Right lobe of liver (tissue), 6 donors: ENCODE results near the gene NBDY. TPM values are rescaled to one million over a fixed set of nuclear protein-coding genes. Genes with fewer than 3 reads are reported as not detected.

Source experiments
- ATAC-seq, 4 donors: fragments of 200-7000 bp; cut with Tn5 transposase; one replicate each; pipeline ENCODE4 v1.9.1; 2020; ENCODE audit warnings: mild to moderate bottlenecking in 4 of 4, moderate library complexity in 4 of 4
- DNase-seq, 3 donors: peaks; one replicate each; pipeline ENCODE4 v3.0.0-alpha.2; 2020
- H3K27ac ChIP-seq, 3 donors: fragments of 200-600 bp; one replicate each; pipeline ENCODE4 v1.8.0; 2022
- H3K27me3 ChIP-seq, 2 donors: fragments of 200-600 bp; one replicate each; pipeline ENCODE4 v1.8.0; 2022
- H3K36me3 ChIP-seq, 4 donors: fragments of 200-600 bp; sonication (generic) in 1 of 4; one replicate each; pipeline versions ENCODE4 v1.5.1 to v1.8.0; 2017 to 2022; ENCODE audit warnings: control low read depth in 1 of 4
- H3K4me1 ChIP-seq, 4 donors: fragments of 200-600 bp; sonication (generic) in 1 of 4; one replicate each; pipeline versions ENCODE4 v1.5.1 to v1.8.0; 2017 to 2022; ENCODE audit warnings: control low read depth in 1 of 4
- H3K4me3 ChIP-seq, 3 donors: fragments of 200-600 bp; one replicate each; pipeline ENCODE4 v1.8.0; 2022
- H3K9me3 ChIP-seq, 4 donors: fragments of 200-600 bp; sonication (generic) in 1 of 4; one replicate each; pipeline versions ENCODE4 v1.5.1 to v1.8.0; 2017 to 2022; ENCODE audit warnings: control low read depth in 1 of 4
- POLR2A ChIP-seq: fragments of 450-650 bp; IDR thresholded peaks from one replicate; pipeline ENCODE4 v1.6.1; 2017; ENCODE audit warnings: antibody characterized with exemption, mild to moderate bottlenecking
- WGBS: methylation state at CpG from one replicate; pipeline ENCODE4 v1.1.6; 2018; ENCODE audit warnings: low coverage, low lambda C conversion rate; ENCODE audit not compliant: insufficient coverage; ENCODE audit errors: missing lambda C conversion rate; 5-methylcytosine and 5-hydroxymethylcytosine counted together
- intact Hi-C, 2 donors: fragments of 100-400 bp; cut with DNase I; formaldehyde crosslinking; loops; one replicate each; pipeline versions ENCODE4 v1.11.2 to v1.14.1; 2022
- total RNA-seq, 6 experiments: library from RNA; depleted of rRNA in 2 of 6; stranded (reverse); fragments of >200 nt in 2 of 6; fragmentation: NEBNext Ultra II Directional in 3 of 6; extraction: Animal tissue kit (Norgen Biotek cat#: 25700) in 3 of 6; gene quantifications; one replicate each; pipeline versions ENCODE4 v1.1.0 to v1.2.4, GENCODE V29; 2016 to 2023
- TF ChIP-seq, protein P1 (sequence below), 4 donors: fragments of 200-600 bp in 3 of 4; fragments of 450-650 bp in 1 of 4; IDR thresholded peaks; one replicate each; pipeline versions ENCODE4 v1.5.1 to v1.8.0; 2016 to 2022; ENCODE audit warnings: antibody characterized with exemption in 4 of 4, mild to moderate bottlenecking in 2 of 4
- donor health status: DM: no; HTN: yes; CAD: no.
- donor health status: DM: no; HTN: no; CAD: no.
- donor health status: DM: no; HTN: no; CAD: no.
- donor health status: DM: no; HTN: yes; CAD: no.
- donor health status: DM: no; HTN: yes; CAD: no.

NBDY gene
- total RNA-seq, 6 experiments from 2014 or later, result 2.8 to 10.0 (median 5.4) TPM

DNA sequence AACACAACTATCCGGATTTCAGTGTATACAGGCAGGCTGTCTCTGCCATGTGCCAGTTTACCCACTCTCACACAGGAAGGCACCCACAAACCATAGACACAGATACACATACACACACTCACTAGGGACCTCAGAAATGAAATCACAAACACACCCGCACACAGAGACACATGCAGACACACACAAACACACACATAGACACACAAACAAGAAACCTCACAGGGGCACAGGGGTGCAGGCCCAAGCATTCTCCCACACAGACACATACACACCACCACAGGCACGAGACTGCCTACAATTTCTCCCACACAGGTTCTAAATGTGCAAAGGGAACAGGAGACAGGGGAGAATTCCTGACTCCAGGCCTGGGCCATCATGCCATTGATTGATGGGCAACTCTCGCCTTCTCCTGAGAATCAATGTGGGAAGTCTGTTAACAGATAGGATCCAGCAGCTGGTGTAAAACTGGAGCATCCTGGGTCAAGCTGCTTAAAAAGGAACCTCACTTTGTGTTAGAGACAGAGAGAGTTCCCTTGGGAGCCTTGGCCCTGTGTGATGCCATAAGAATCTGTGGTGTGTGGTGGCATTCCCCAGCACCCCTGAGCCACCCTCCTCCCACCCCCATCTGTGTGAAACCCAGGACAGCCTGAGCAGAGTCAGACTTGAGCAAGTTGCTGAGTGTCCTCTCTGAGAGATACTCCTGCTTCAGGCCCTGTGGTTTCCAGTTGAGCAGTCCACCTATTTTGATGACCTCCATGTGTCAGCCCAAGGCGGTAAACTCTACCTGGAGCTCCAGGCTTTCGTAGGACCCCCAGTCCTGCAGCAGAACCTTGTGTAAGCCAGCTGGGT, 33.9 kb downstream of the NBDY start:
- Histone ChIP-seq H3K36me3 (no peaks in the 10 kb centered on the region), H3K4me1 (peaks cover 0 to 15% (median 4%) of the 10 kb centered on the region in 4 donors), H3K27me3 (no peaks in the 10 kb centered on the region), H3K4me3 (no peak overlapping the region), H3K9me3 (no peaks in the 10 kb centered on the region), H3K27ac (no peak overlapping the region)
- whole genome bisulfite sequencing, result 53% methylated on average over 4 of the region's 6 CpGs
- ATAC-seq, result no peak
- intact Hi-C loops, result no loop called here
- TF ChIP-seq, protein P1, sequence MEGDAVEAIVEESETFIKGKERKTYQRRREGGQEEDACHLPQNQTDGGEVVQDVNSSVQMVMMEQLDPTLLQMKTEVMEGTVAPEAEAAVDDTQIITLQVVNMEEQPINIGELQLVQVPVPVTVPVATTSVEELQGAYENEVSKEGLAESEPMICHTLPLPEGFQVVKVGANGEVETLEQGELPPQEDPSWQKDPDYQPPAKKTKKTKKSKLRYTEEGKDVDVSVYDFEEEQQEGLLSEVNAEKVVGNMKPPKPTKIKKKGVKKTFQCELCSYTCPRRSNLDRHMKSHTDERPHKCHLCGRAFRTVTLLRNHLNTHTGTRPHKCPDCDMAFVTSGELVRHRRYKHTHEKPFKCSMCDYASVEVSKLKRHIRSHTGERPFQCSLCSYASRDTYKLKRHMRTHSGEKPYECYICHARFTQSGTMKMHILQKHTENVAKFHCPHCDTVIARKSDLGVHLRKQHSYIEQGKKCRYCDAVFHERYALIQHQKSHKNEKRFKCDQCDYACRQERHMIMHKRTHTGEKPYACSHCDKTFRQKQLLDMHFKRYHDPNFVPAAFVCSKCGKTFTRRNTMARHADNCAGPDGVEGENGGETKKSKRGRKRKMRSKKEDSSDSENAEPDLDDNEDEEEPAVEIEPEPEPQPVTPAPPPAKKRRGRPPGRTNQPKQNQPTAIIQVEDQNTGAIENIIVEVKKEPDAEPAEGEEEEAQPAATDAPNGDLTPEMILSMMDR (IDR thresholded peaks at IDR 0.05), result no peak
- TF ChIP-seq POLR2A, result no peak
- no peak for DNase-seq

DNA sequence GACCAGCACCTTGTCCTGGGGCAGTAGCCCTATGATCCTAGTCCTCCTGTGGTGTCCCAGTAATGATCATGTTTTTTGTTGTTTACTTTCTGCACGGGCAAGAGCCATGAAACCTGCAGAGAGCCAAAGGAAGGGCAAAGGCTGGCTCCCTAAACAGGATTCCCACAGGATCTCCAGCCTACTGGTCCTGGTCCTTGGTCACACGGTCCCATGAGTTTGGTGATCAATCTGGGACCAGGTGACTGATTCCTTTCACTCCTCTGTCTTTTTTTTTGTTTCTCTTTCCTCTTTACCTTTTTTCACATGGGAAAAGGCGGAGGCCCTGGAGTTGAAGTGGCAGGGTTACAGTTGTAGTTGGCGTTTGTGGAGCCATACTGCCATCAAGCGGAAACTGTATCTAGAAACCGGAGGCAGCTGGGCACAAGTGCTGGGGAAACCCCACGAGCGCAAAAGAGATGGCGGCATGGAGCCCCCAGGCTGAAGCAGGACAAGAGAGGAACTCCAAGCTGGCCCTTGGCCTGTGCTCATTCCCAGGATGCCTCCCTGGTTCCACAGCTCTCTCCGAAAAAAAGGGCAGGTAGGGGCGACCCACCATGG, 34.6 kb downstream of the NBDY start:
- WGBS, result 20% methylated on average over 8 of the region's 11 CpGs
- intact Hi-C loops, result no loop called here
- H3K27me3 ChIP-seq, result no peaks in the 10 kb centered on the region
- peak; percentile 59 to 76 (median 71) for DNase-seq
- peak overlapping the region; percentile 50 to 60 (median 51) for H3K27ac ChIP-seq
- peaks cover 0 to 15% (median 4%) of the 10 kb centered on the region in 4 donors for H3K4me1 ChIP-seq
- TF ChIP-seq, protein P1 (IDR thresholded peaks at IDR 0.05), result peak; percentile 58 to 82 (median 59)
- TF ChIP-seq POLR2A, result no peak
- no peaks in the 10 kb centered on the region for H3K36me3 ChIP-seq
- H3K4me3 ChIP-seq, result peak overlapping the region; percentile 54 to 61 (median 60)
- peak; percentile 45 to 72 (median 58) for ATAC-seq
- no peaks in the 10 kb centered on the region for H3K9me3 ChIP-seq

DNA sequence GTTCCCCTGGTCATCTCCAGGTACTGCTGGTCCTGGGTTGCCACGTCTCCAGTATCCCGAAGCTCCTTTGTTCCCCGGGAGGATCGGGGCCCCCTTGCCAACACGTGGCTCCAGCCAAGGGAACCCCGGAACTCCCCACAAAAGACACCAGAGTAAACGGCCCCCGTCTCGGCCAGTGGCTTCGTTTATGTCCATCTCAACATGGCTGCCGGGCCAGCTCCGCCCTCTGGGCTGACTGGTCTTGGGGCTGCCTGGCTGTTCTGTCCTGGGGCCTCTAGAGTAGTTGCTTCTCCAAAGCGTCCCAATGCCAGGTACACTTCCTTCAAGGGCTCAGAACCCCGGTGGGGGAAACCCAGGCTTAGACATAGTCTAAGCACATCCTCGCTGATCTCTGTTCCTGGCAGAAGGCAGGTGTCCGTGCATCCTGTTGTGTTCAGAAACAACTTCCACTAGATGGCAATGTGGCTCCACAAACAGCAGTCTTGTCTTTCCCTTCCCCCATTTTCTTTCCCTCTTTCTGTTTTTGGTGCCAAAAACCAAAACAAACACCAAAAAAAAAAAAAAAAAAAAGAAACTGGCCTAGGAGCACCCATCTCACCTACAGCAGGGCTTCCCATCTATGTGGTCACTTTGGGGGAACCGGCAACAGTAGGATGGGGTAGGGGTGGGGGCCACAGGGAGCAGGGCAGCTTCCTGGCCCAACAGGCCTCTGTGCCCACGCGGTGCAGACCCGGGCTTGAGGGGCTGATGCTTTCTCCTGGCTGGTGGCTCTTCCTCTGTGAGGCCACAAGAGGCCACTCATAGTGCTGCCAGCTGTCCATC, 35.3 kb downstream of the NBDY start:
- peak overlapping the region; percentile 50 to 60 (median 51) for H3K27ac ChIP-seq
- peak overlapping the region; percentile 54 to 61 (median 60) for H3K4me3 ChIP-seq
- intact Hi-C loops, result no loop called here
- WGBS, result 2% methylated on average over 11 of the region's 20 CpGs
- H3K4me1 ChIP-seq, result peaks cover 0 to 15% (median 4%) of the 10 kb centered on the region in 4 donors
- no peaks in the 10 kb centered on the region for H3K27me3 ChIP-seq
- peak; percentile 61 to 81 (median 66) for ATAC-seq
- TF ChIP-seq, protein P1 (IDR thresholded peaks at IDR 0.05), result peak; percentile 57 to 85 (median 64)
- TF ChIP-seq POLR2A, result no peak
- H3K36me3 ChIP-seq, result no peaks in the 10 kb centered on the region
- peak; percentile 66 to 81 (median 67) for DNase-seq
- no peaks in the 10 kb centered on the region for H3K9me3 ChIP-seq

DNA sequence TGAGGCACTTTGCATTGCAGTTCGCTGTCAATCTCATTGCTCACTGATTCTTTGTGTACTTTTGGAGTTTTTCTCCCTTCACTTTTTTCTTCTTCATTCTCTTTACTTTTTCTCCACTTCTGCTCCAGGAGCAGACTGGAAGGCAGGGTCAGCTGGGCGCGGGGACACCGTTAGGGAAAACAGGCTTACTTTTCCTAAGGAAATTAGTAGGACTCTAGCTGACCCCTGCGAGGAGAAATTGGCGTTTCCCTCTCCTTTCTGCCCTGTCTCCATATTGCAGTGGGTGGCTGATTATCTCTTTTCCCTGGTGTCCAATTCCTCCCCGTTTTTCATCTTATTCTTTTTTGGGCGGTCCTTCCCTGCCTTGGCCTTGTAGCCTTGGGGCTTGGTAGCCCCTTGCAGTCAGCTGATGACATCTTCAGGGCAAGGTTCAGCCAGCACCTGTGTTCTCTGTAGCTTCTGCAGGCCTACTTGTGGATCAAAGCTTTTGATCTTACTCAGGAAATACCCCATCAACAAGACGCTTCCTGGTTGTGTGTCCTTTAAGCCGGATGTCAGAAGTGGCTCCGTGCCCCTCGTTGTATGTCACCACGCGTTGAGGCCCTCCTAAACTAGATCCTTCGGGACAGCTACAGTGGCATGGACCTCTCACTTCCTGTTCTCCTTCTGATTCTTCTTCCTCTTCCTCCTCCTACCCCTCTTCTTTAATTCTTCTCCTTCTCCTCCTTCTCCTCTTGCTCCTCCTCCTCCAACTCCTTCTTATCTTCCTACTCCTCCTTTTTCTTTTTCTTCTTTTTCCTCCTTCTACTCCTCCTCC, 36.1 kb downstream of the NBDY start:
- no peaks in the 10 kb centered on the region for H3K9me3 ChIP-seq
- H3K36me3 ChIP-seq, result no peaks in the 10 kb centered on the region
- H3K4me3 ChIP-seq, result peak overlapping the region in 2 of 3 donors; percentile 60 to 61
- peak in 1 of 3 donors; percentile 30 for DNase-seq
- H3K4me1 ChIP-seq, result peaks cover 0 to 15% (median 4%) of the 10 kb centered on the region in 4 donors
- ATAC-seq, result no peak
- no peak for TF ChIP-seq POLR2A
- TF ChIP-seq, protein P1 (IDR thresholded peaks at IDR 0.05), result no peak
- peak overlapping the region in 1 of 3 donors; percentile 8 for H3K27ac ChIP-seq
- intact Hi-C loops, result no loop called here
- H3K27me3 ChIP-seq, result no peaks in the 10 kb centered on the region
- WGBS, result 28% methylated on average over 15 of the region's 15 CpGs
